Lower leg skin (tissue), 3 donors: Measurements from ENCODE around the gene BANP.

Experiments
- CTCF ChIP-seq, 3 donors: fragments of 450-650 bp; IDR thresholded peaks; one replicate each; pipeline ENCODE4 v1.5.1; 2016; ENCODE audit warnings: antibody characterized with exemption in 3 of 3, mild to moderate bottlenecking in 3 of 3, moderate library complexity in 2 of 3
- POLR2A ChIP-seq, 2 donors: fragments of 450-650 bp; IDR thresholded peaks; one replicate each; pipeline ENCODE4 v1.6.1; 2016 to 2017; ENCODE audit warnings: antibody characterized with exemption in 2 of 2, mild to moderate bottlenecking in 1 of 2, moderate library complexity in 1 of 2

GRCh38 chr16:87954826-87955225, 3.6 kb downstream of the BANP start:
- TF ChIP-seq CTCF (IDR thresholded peaks at IDR 0.05) (no peak), POLR2A (IDR thresholded peaks at IDR 0.05) (no peak)
